ENCODE results near the gene PLEK. TPM values are rescaled to one million over a fixed set of nuclear protein-coding genes. Genes with fewer than 3 reads are reported as not detected.

Gene PLEK
- total and polyA plus RNA-seq, 9 of the 15 experiments (the other 6 are each of a cell fraction or from before 2014, with no cell fraction given), result 0.14 to 1.2 (median 0.36) TPM

DNA sequence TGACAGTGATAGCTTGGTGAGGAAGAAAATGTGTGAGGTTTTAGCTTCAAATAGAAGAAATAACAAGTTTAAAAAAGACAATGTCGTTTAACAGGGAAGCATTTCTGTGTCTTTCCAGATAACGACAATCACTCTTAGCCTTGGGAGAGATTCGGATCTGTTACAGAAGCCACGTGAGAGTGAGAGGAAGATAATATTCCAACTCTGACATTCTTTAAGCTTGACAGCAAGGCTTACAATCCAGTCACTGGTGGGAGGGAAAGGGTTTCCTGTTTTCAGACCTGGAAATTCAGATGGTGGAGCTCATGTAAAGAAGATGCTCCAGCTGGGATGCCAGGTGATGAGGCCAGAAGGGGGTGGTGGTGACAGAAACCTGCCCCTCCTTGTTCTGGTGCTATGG, 71.2 kb downstream of the PLEK start (continued):
- TF ChIP-seq, protein P1, sequence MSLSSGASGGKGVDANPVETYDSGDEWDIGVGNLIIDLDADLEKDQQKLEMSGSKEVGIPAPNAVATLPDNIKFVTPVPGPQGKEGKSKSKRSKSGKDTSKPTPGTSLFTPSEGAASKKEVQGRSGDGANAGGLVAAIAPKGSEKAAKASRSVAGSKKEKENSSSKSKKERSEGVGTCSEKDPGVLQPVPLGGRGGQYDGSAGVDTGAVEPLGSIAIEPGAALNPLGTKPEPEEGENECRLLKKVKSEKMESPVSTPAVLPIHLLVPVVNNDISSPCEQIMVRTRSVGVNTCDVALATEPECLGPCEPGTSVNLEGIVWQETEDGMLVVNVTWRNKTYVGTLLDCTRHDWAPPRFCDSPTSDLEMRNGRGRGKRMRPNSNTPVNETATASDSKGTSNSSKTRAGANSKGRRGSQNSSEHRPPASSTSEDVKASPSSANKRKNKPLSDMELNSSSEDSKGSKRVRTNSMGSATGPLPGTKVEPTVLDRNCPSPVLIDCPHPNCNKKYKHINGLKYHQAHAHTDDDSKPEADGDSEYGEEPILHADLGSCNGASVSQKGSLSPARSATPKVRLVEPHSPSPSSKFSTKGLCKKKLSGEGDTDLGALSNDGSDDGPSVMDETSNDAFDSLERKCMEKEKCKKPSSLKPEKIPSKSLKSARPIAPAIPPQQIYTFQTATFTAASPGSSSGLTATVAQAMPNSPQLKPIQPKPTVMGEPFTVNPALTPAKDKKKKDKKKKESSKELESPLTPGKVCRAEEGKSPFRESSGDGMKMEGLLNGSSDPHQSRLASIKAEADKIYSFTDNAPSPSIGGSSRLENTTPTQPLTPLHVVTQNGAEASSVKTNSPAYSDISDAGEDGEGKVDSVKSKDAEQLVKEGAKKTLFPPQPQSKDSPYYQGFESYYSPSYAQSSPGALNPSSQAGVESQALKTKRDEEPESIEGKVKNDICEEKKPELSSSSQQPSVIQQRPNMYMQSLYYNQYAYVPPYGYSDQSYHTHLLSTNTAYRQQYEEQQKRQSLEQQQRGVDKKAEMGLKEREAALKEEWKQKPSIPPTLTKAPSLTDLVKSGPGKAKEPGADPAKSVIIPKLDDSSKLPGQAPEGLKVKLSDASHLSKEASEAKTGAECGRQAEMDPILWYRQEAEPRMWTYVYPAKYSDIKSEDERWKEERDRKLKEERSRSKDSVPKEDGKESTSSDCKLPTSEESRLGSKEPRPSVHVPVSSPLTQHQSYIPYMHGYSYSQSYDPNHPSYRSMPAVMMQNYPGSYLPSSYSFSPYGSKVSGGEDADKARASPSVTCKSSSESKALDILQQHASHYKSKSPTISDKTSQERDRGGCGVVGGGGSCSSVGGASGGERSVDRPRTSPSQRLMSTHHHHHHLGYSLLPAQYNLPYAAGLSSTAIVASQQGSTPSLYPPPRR (CRISPR knock-in tag; IDR thresholded peaks at IDR 0.05; ENCODE audit: borderline replicate concordance), result no peak
- TF ChIP-seq FOXJ2 (tag; IDR thresholded peaks at IDR 0.05), result no peak
- TF ChIP-seq, protein P2, sequence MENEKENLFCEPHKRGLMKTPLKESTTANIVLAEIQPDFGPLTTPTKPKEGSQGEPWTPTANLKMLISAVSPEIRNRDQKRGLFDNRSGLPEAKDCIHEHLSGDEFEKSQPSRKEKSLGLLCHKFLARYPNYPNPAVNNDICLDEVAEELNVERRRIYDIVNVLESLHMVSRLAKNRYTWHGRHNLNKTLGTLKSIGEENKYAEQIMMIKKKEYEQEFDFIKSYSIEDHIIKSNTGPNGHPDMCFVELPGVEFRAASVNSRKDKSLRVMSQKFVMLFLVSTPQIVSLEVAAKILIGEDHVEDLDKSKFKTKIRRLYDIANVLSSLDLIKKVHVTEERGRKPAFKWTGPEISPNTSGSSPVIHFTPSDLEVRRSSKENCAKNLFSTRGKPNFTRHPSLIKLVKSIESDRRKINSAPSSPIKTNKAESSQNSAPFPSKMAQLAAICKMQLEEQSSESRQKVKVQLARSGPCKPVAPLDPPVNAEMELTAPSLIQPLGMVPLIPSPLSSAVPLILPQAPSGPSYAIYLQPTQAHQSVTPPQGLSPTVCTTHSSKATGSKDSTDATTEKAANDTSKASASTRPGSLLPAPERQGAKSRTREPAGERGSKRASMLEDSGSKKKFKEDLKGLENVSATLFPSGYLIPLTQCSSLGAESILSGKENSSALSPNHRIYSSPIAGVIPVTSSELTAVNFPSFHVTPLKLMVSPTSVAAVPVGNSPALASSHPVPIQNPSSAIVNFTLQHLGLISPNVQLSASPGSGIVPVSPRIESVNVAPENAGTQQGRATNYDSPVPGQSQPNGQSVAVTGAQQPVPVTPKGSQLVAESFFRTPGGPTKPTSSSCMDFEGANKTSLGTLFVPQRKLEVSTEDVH (IDR thresholded peaks at IDR 0.05; ENCODE audit: low read depth, partially characterized antibody), result no peak
- TF ChIP-seq ESRRB (CRISPR knock-in tag; IDR thresholded peaks at IDR 0.05; ENCODE audit: borderline replicate concordance), result no peak
- TF ChIP-seq, protein P3, sequence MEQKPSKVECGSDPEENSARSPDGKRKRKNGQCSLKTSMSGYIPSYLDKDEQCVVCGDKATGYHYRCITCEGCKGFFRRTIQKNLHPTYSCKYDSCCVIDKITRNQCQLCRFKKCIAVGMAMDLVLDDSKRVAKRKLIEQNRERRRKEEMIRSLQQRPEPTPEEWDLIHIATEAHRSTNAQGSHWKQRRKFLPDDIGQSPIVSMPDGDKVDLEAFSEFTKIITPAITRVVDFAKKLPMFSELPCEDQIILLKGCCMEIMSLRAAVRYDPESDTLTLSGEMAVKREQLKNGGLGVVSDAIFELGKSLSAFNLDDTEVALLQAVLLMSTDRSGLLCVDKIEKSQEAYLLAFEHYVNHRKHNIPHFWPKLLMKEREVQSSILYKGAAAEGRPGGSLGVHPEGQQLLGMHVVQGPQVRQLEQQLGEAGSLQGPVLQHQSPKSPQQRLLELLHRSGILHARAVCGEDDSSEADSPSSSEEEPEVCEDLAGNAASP (IDR thresholded peaks at IDR 0.05), result no peak
- 0 out of 2 replicates have a peak, but pooled peaks have one; percentile 36 for TF ChIP-seq ZNF766 (CRISPR knock-in tag; conservative IDR thresholded peaks at IDR 0.05)
- TF ChIP-seq ZNF253 (CRISPR knock-in tag; conservative IDR thresholded peaks at IDR 0.05), result no peak
- TF ChIP-seq, protein P4, sequence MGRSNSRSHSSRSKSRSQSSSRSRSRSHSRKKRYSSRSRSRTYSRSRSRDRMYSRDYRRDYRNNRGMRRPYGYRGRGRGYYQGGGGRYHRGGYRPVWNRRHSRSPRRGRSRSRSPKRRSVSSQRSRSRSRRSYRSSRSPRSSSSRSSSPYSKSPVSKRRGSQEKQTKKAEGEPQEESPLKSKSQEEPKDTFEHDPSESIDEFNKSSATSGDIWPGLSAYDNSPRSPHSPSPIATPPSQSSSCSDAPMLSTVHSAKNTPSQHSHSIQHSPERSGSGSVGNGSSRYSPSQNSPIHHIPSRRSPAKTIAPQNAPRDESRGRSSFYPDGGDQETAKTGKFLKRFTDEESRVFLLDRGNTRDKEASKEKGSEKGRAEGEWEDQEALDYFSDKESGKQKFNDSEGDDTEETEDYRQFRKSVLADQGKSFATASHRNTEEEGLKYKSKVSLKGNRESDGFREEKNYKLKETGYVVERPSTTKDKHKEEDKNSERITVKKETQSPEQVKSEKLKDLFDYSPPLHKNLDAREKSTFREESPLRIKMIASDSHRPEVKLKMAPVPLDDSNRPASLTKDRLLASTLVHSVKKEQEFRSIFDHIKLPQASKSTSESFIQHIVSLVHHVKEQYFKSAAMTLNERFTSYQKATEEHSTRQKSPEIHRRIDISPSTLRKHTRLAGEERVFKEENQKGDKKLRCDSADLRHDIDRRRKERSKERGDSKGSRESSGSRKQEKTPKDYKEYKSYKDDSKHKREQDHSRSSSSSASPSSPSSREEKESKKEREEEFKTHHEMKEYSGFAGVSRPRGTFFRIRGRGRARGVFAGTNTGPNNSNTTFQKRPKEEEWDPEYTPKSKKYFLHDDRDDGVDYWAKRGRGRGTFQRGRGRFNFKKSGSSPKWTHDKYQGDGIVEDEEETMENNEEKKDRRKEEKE (IDR thresholded peaks at IDR 0.05; ENCODE audit: borderline replicate concordance in 1 of 2, control insufficient read depth in 1 of 2, low read depth in 2 of 2, low read length in 1 of 2), result no peak
- TF ChIP-seq, protein P5, sequence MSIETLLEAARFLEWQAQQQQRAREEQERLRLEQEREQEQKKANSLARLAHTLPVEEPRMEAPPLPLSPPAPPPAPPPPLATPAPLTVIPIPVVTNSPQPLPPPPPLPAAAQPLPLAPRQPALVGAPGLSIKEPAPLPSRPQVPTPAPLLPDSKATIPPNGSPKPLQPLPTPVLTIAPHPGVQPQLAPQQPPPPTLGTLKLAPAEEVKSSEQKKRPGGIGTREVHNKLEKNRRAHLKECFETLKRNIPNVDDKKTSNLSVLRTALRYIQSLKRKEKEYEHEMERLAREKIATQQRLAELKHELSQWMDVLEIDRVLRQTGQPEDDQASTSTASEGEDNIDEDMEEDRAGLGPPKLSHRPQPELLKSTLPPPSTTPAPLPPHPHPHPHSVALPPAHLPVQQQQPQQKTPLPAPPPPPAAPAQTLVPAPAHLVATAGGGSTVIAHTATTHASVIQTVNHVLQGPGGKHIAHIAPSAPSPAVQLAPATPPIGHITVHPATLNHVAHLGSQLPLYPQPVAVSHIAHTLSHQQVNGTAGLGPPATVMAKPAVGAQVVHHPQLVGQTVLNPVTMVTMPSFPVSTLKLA (conservative IDR thresholded peaks at IDR 0.05), result no peak
- no peak for TF ChIP-seq SRSF7 (optimal IDR thresholded peaks at IDR 0.05; ENCODE audit: low read depth, low read length)
- no peak for TF ChIP-seq RHOXF2B (CRISPR knock-in tag; conservative IDR thresholded peaks at IDR 0.05)
- TF ChIP-seq ZNF165 (CRISPR knock-in tag; IDR thresholded peaks at IDR 0.05; ENCODE audit: borderline replicate concordance), result no peak
- peak; percentile 74 for TF ChIP-seq BHLHE40 (IDR thresholded peaks at IDR 0.05; ENCODE audit: low read length)
- 0 out of 2 replicates have a peak, but pooled peaks have one; percentile 21 for TF ChIP-seq TAL1 (IDR thresholded peaks at IDR 0.05)
